PC-3 (cell line): ENCODE measurements around the gene ZNF692. TPM values are rescaled to one million over a fixed set of nuclear protein-coding genes. Genes with fewer than 3 reads are reported as not detected.

Experiments used
- ATAC-seq: fragments of 200-7000 bp; cut with Tn5 transposase; 2 replicates; pipeline ENCODE4 v1.9.1; 2020; ENCODE audit warnings: mild to moderate bottlenecking, moderate library complexity
- Bru-seq: library from RNA; stranded (reverse); fragments of 400-500 nt; gene quantifications from one replicate; lab custom pipeline; 2021; lab: Mats Ljungman, UMichigan
- BruChase-seq, 2 experiments: library from RNA; stranded (reverse); fragments of 400-500 nt; gene quantifications; one replicate each; lab custom pipeline; 2021; lab: Mats Ljungman, UMichigan
- BruUV-seq: library from RNA; stranded (reverse); fragments of 400-500 nt; replicated peaks from 2 replicates; lab custom pipeline; 2021; lab: Mats Ljungman, UMichigan
- CTCF ChIA-PET: fragments of 300-600 bp; sonication (Branson Sonifier 250); formaldehyde crosslinking; loops from one replicate; lab custom pipeline; 2022; ENCODE audit warnings: antibody characterized with exemption; lab: Charles Lee
- POLR2A ChIA-PET: fragments of 300-600 bp; sonication (Branson Sonifier 250); formaldehyde crosslinking; loops from one replicate; lab custom pipeline; 2022; ENCODE audit warnings: antibody characterized with exemption; ENCODE audit not compliant: unreplicated experiment; lab: Charles Lee
- DNase-seq: peaks from one replicate; pipeline ENCODE4 v3.0.0-alpha.2; 2015
- H2AFZ ChIP-seq: fragments of 300-600 bp; sonication (generic); 2 replicates; pipeline ENCODE4 v1.6.0; 2016; ENCODE audit warnings: antibody characterized with exemption, low read length
- H3F3A ChIP-seq: fragments of 300-600 bp; sonication (generic); one replicate; pipeline ENCODE4 v1.6.0; 2017; ENCODE audit warnings: antibody characterized with exemption, low read length, control low read depth, mild to moderate bottlenecking; ENCODE audit not compliant: unreplicated experiment
- H3K27ac ChIP-seq: fragments of 300-600 bp; sonication (generic); 2 replicates; pipeline ENCODE4 v1.5.1; 2016; ENCODE audit warnings: mild to moderate bottlenecking, low read length
- H3K27me3 ChIP-seq: fragments of 300-600 bp; sonication (generic); 2 replicates; pipeline ENCODE4 v1.6.1; 2016; ENCODE audit warnings: low read length, mixed read lengths
- H3K36me3 ChIP-seq: fragments of 300-600 bp; sonication (generic); 2 replicates; pipeline ENCODE4 v1.6.1; 2016; ENCODE audit warnings: low read depth, mixed run types, low read length, mixed read lengths
- H3K4me1 ChIP-seq: fragments of 300-600 bp; sonication (generic); 2 replicates; pipeline ENCODE4 v1.5.1; 2016; ENCODE audit warnings: low read length; ENCODE audit not compliant: insufficient read depth
- H3K4me2 ChIP-seq: fragments of 300-600 bp; sonication (generic); 2 replicates; pipeline ENCODE4 v1.6.0; 2016; ENCODE audit warnings: low read length
- H3K4me3 ChIP-seq: fragments of 300-600 bp; sonication (generic); 2 replicates; pipeline ENCODE4 v1.5.1; 2016; ENCODE audit warnings: mild to moderate bottlenecking, low read length, mixed read lengths
- H3K79me2 ChIP-seq: fragments of 300-600 bp; sonication (generic); 2 replicates; pipeline ENCODE4 v1.6.1; 2017; ENCODE audit warnings: low read length, mixed read lengths
- H3K9ac ChIP-seq: fragments of 300-600 bp; sonication (generic); 2 replicates; pipeline ENCODE4 v1.6.0; 2016; ENCODE audit warnings: mild to moderate bottlenecking, low read length
- H3K9me2 ChIP-seq: fragments of 300-600 bp; sonication (generic); replicated peaks from 2 replicates; pipeline ENCODE4 v1.6.1; 2016; ENCODE audit warnings: mixed run types, low read length, mixed read lengths
- H3K9me3 ChIP-seq: fragments of 300-600 bp; sonication (generic); 2 replicates; pipeline ENCODE4 v1.6.1; 2016; ENCODE audit warnings: low read length, mixed read lengths
- H4K20me1 ChIP-seq: fragments of 300-600 bp; sonication (generic); 2 replicates; pipeline ENCODE4 v1.6.1; 2016; ENCODE audit warnings: low read length, mixed read lengths
- EZH2 ChIP-seq: fragments of 300-600 bp; sonication (generic); IDR thresholded peaks from one replicate; pipeline ENCODE4 v1.6.1; 2017; ENCODE audit warnings: antibody characterized with exemption, mild to moderate bottlenecking, low read length; ENCODE audit not compliant: unreplicated experiment
- EZH2phosphoT487 ChIP-seq: fragments of 300-600 bp; sonication (generic); IDR thresholded peaks from 2 replicates; pipeline ENCODE4 v1.6.1; 2018; ENCODE audit warnings: mild to moderate bottlenecking, antibody characterized with exemption, low read length, borderline replicate concordance
- intact Hi-C: fragments of 100-400 bp; cut with micrococcal nuclease; formaldehyde crosslinking; loops from 2 replicates; pipeline ENCODE4 v1.9.0; 2023
- long read RNA-seq: library from polyadenylated mRNA; unstranded; transcript quantifications from one replicate; pipeline ENCODE4 v2.0.0, GENCODE V29; 2021; ENCODE audit not compliant: unreplicated experiment
- total RNA-seq: library from RNA; depleted of rRNA; stranded (reverse); fragments of >200 nt; gene quantifications from 2 replicates; pipeline ENCODE4 v1.2.3, GENCODE V29; 2014; rRNA removed
- TF ChIP-seq, protein P1 (sequence below): fragments of 300-600 bp; sonication (generic); conservative IDR thresholded peaks from 2 replicates; pipeline ENCODE4 v1.5.1; 2017; ENCODE audit warnings: antibody characterized with exemption, low read depth, mild to moderate bottlenecking, low read length

ZNF692 gene, protein sequence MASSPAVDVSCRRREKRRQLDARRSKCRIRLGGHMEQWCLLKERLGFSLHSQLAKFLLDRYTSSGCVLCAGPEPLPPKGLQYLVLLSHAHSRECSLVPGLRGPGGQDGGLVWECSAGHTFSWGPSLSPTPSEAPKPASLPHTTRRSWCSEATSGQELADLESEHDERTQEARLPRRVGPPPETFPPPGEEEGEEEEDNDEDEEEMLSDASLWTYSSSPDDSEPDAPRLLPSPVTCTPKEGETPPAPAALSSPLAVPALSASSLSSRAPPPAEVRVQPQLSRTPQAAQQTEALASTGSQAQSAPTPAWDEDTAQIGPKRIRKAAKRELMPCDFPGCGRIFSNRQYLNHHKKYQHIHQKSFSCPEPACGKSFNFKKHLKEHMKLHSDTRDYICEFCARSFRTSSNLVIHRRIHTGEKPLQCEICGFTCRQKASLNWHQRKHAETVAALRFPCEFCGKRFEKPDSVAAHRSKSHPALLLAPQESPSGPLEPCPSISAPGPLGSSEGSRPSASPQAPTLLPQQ
- 71.9 and 85.4 TPM in 2 replicates for total RNA-seq
- Bru-seq, nascent RNA: percentile 90 among the genes with signal in this experiment
- percentile 93 among the genes with signal in this experiment for BruChase-seq, experiment 1, labeled RNA remaining after a 6-hour chase
- BruChase-seq, experiment 2, labeled RNA remaining after a 2-hour chase: percentile 91 among the genes with signal in this experiment
- long read RNA-seq, transcript ZNF692-209 (6 exons, 867 nt): major isoform, 5 of 182 reads
- long read RNA-seq, partial matches to known transcripts: 40 of 182 reads
- long read RNA-seq, other reads (novel, unspliced or antisense): 128 of 182 reads

DNA sequence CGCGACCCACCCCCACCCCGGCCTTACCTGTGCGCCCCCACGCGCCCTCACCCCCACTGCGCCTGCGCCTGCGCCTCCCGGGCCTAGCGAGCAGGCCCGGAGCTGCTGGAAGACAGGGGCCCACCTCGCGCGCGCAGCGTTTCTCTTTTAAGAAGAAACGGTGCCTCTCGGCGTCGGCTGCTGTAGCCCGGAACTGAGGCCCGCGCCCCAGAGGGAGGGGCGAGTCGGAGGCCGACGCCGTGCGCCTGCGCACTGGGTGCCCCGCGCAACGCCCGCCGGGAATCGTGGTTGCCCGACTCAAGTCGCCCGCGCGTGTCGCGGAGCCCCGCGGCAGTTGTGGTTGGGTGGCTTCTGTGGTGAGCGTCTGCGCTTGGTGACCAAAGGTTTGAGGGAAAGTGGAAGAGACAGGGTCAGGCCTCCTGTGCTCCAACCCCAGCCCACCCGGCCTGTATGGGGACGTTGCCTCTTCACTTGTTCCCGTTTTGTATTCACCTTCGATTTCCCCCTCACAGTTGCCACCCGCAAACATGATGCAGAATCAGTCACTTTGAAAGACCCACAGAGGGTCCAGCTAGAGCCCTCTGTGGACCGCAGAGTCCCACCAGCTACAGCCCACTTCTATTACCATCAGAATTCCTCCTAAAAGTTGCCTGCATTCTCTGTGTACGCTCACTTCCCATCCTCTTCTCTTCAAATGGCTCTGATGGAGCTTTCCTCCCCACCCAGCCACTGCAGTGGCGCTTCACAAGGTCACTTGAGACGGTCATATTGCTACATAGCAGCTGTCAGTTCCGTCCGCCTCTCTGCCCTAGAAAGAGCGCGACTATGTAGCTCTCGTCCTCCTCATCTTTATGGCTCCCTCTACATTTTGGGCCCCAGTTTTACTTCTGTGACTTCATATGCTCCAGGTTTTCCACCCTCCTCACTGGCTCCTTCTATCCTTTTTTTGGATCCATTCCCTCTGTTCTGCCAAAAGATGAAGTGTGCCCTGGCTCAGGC, at the start of gene ZNF692:
Gene ZNF692 (minus strand): TSS at position 195 of the 999 bp plus-strand sequence. CDS start 776 bp downstream, outside the sequence.
- TF ChIP-seq EZH2 (no peak), EZH2phosphoT487 (no peak)
- TF ChIP-seq, protein P1, sequence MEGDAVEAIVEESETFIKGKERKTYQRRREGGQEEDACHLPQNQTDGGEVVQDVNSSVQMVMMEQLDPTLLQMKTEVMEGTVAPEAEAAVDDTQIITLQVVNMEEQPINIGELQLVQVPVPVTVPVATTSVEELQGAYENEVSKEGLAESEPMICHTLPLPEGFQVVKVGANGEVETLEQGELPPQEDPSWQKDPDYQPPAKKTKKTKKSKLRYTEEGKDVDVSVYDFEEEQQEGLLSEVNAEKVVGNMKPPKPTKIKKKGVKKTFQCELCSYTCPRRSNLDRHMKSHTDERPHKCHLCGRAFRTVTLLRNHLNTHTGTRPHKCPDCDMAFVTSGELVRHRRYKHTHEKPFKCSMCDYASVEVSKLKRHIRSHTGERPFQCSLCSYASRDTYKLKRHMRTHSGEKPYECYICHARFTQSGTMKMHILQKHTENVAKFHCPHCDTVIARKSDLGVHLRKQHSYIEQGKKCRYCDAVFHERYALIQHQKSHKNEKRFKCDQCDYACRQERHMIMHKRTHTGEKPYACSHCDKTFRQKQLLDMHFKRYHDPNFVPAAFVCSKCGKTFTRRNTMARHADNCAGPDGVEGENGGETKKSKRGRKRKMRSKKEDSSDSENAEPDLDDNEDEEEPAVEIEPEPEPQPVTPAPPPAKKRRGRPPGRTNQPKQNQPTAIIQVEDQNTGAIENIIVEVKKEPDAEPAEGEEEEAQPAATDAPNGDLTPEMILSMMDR: no peak
- CTCF ChIA-PET: interaction anchor here (0.8 to 1.5 kb wide), 3 partner anchors 14 to 34 kb away, joined by 3 to 12 read pairs (median 6); no protein-coding TSS in a partner anchor
- POLR2A ChIA-PET: interaction anchor here (0.6 to 1.0 kb wide), 3 partner anchors 11 to 1002 kb away, joined by 4 read pairs; partner anchors contain the start of genes TRIM58 and ZNF672

DNA sequence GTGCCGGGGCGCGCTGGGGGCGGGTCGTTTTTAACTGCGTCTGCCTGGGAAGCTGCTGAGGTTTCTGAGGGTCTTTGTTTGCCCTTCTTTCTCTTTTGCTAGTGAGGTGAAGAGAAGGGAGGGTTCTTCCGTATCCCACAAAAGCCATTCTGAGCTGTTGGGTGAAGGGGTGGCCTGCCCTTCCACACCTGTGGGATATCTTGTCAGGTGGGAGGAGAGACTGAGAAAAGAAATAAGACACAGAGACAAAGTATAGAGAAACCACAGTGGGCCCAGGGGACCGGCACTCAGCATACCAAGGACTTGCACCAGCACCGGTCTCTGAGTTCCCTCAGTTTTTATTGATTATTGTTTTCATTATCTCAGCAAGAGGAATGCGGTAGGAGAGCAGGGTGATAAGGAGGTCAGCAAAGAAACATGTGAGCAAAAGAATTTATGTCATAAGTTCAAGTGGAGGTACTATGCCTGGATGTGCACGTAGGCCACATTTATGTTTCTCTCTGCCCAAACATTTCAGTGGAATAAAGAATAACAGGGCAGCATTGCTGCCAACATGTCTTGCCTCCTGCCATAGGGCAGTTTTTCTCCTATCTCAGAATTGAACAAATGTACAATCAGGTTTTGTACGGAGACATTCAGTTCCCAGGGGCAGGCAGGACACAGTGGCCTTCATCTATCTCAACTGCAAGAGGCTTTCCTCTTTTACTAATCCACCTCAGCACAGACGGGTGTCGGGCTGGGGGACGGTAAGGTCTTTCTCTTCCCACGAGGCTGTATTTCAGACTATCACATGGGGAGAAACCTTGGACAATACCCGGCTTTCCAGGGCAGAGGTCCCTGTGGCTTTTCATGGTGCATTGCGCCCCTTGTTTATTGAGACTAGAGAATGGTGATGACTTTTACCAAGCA, 48.1 kb upstream of the ZNF692 start:
- BruUV-seq: TSS peak; percentile 88
- Histone ChIP-seq H3K36me3 (no peaks in the 10 kb centered on the region), H4K20me1 (no peaks in the 10 kb centered on the region), H3K4me3 (peak overlapping the region; percentile 81), H3K79me2 (peaks cover 16% of the 10 kb centered on the region), H3K9me3 (no peaks in the 10 kb centered on the region), H3K27me3 (no peaks in the 10 kb centered on the region), H2AFZ (peak overlapping the region; percentile 97), H3K4me2 (peak overlapping the region; percentile 95), H3K9ac (peak overlapping the region; percentile 76), H3K27ac (peak overlapping the region; percentile 27; the same call in 1 of the 2 replicates), H3F3A (no peaks in the 10 kb centered on the region), H3K4me1 (peaks cover 12% of the 10 kb centered on the region; the same call in 1 of the 2 replicates), H3K9me2 (no peaks in the 10 kb centered on the region)
- intact Hi-C loops: loop anchor here (1.0 to 2.0 kb wide), 4 partner anchors 17 to 81 kb away; partner anchors contain the start of gene ZNF692
- ATAC-seq (peak; percentile 33), DNase-seq (no peak)
- CTCF ChIA-PET: interaction anchor here (0.6 to 0.7 kb wide), 2 partner anchors 69 to 81 kb away, joined by 4 to 8 read pairs; partner anchors contain the start of gene ZNF672
- POLR2A ChIA-PET: interaction anchor here (0.6 kb wide), 1 partner anchor 69 kb away, joined by 17 read pairs; no protein-coding TSS in a partner anchor
- TF ChIP-seq EZH2 (no peak), EZH2phosphoT487 (no peak)
- TF ChIP-seq, protein P1: no peak

More for the DNA sequence above, at the start of gene ZNF692:
- Histone ChIP-seq H3K79me2 (peaks cover 31% of the 10 kb centered on the region), H3K4me2 (peak within 1 kb of the TSS; percentile 89), H3K9ac (peak within 1 kb of the TSS; percentile 88), H3K4me1 (peaks cover 37% of the 10 kb centered on the region), H3F3A (no peaks in the 10 kb centered on the region), H3K27me3 (no peaks in the 10 kb centered on the region), H3K9me2 (no peaks in the 10 kb centered on the region), H4K20me1 (no peaks in the 10 kb centered on the region), H3K9me3 (no peaks in the 10 kb centered on the region), H3K27ac (peak within 1 kb of the TSS; percentile 58), H3K36me3 (peaks cover 14% of the 10 kb centered on the region; the same call in 1 of the 2 replicates), H2AFZ (peak within 1 kb of the TSS; percentile 91), H3K4me3 (peak within 1 kb of the TSS; percentile 75)
- peak; percentile 100 for DNase-seq
- ATAC-seq: peak; percentile 78
- TSS peak; percentile 77 for BruUV-seq
- intact Hi-C loops: loop anchor here (1.0 kb wide), 4 partner anchors 14 to 47 kb away; partner anchors contain the start of genes PGBD2 and ZNF672
